MCF 10A (cell line): Measurements from ENCODE around the gene TTC23L. TPM values are rescaled to one million over a fixed set of nuclear protein-coding genes. Genes with fewer than 3 reads are reported as not detected.

Source experiments
- BruUV-seq: library from RNA; stranded (reverse); fragments of 400-500 nt; replicated peaks from 2 replicates; lab custom pipeline; 2021; lab: Mats Ljungman, UMichigan
- CTCF ChIA-PET: fragments of 300-600 bp; sonication (Branson Sonifier 250); formaldehyde crosslinking; extraction: SDS; loops from one replicate; lab custom pipeline; 2021; ENCODE audit warnings: antibody characterized with exemption, inconsistent platforms; lab: Yijun Ruan, JAX
- POLR2A ChIA-PET: fragments of 300-600, 350-650 bp; sonication (Branson Sonifier 250); formaldehyde crosslinking; extraction: SDS; loops from one replicate; lab custom pipeline; 2020; ENCODE audit warnings: antibody characterized with exemption, inconsistent platforms; lab: Yijun Ruan, JAX
- DNase-seq: peaks from one replicate; pipeline ENCODE4 v3.0.0-alpha.2; 2018; ENCODE audit not compliant: unreplicated experiment
- H3K27ac Mint-ChIP-seq: one replicate; pipeline ENCODE4 v1.8.0; 2022; ENCODE audit warnings: mild to moderate bottlenecking, low read depth, mixed read lengths; ENCODE audit not compliant: unreplicated experiment
- H3K27me3 Mint-ChIP-seq: one replicate; pipeline ENCODE4 v1.8.0; 2022; ENCODE audit warnings: mixed read lengths; ENCODE audit not compliant: insufficient read depth, unreplicated experiment
- H3K36me3 Mint-ChIP-seq: one replicate; pipeline ENCODE4 v1.8.0; 2022; ENCODE audit warnings: mild to moderate bottlenecking, moderate library complexity, mixed read lengths; ENCODE audit not compliant: insufficient read depth, unreplicated experiment
- H3K4me1 Mint-ChIP-seq: one replicate; pipeline ENCODE4 v1.8.0; 2022; ENCODE audit warnings: mixed read lengths; ENCODE audit not compliant: insufficient read depth, unreplicated experiment
- H3K4me3 Mint-ChIP-seq: one replicate; pipeline ENCODE4 v1.8.0; 2022; ENCODE audit warnings: mild to moderate bottlenecking, moderate library complexity, mixed read lengths; ENCODE audit not compliant: unreplicated experiment
- H3K9me3 Mint-ChIP-seq: one replicate; pipeline ENCODE4 v1.8.0; 2022; ENCODE audit warnings: mixed read lengths; ENCODE audit not compliant: unreplicated experiment
- intact Hi-C: fragments of 100-400 bp; cut with micrococcal nuclease; formaldehyde crosslinking; loops from 2 replicates; pipeline ENCODE4 v1.14.1; 2022
- total RNA-seq: library from RNA; stranded (reverse); gene quantifications from 2 replicates; pipeline ENCODE4 v1.2.3, GENCODE V29; 2022
- TF ChIP-seq, protein P1 (sequence below): fragments of 200-600 bp; IDR thresholded peaks from one replicate; pipeline ENCODE4 v1.8.0; 2022; ENCODE audit warnings: antibody characterized with exemption, mild to moderate bottlenecking; ENCODE audit not compliant: unreplicated experiment

Gene TTC23L
- total RNA-seq, 1 experiment from 2014 or later: 0.14 TPM

DNA sequence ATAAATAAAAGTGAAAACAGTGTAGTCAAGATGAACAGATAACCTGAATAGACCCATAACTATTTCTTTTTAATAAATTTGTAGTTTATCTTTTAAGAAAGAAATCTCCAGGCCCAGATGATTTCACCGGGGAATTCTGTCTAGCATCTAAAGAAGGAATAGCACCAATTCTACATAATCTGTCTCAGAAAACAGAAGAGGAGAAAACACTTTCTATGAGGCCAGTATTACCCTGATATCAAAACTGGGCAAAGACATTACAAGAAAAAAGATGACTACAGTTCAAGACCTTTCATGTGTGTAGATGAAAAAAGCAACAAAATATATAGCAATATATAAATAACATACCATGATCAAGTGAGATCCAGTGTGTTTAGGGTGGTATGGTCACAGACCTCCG, 31.4 kb downstream of the TTC23L start:
- TF ChIP-seq, protein P1, sequence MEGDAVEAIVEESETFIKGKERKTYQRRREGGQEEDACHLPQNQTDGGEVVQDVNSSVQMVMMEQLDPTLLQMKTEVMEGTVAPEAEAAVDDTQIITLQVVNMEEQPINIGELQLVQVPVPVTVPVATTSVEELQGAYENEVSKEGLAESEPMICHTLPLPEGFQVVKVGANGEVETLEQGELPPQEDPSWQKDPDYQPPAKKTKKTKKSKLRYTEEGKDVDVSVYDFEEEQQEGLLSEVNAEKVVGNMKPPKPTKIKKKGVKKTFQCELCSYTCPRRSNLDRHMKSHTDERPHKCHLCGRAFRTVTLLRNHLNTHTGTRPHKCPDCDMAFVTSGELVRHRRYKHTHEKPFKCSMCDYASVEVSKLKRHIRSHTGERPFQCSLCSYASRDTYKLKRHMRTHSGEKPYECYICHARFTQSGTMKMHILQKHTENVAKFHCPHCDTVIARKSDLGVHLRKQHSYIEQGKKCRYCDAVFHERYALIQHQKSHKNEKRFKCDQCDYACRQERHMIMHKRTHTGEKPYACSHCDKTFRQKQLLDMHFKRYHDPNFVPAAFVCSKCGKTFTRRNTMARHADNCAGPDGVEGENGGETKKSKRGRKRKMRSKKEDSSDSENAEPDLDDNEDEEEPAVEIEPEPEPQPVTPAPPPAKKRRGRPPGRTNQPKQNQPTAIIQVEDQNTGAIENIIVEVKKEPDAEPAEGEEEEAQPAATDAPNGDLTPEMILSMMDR: no peak
- Mint-ChIP-seq H3K4me1 (no peaks in the 10 kb centered on the region), H3K27ac (no peak overlapping the region), H3K36me3 (no peaks in the 10 kb centered on the region), H3K27me3 (no peaks in the 10 kb centered on the region), H3K9me3 (no peaks in the 10 kb centered on the region), H3K4me3 (no peak overlapping the region)
- intact Hi-C loops: no loop called here
- CTCF ChIA-PET: interaction anchor here (1.1 kb wide), 2 partner anchors 333 to 384 kb away, joined by 3 to 8 read pairs; no protein-coding TSS in a partner anchor
- no peak for DNase-seq
- no TSS peak for BruUV-seq
- POLR2A ChIA-PET: no interaction called here

DNA sequence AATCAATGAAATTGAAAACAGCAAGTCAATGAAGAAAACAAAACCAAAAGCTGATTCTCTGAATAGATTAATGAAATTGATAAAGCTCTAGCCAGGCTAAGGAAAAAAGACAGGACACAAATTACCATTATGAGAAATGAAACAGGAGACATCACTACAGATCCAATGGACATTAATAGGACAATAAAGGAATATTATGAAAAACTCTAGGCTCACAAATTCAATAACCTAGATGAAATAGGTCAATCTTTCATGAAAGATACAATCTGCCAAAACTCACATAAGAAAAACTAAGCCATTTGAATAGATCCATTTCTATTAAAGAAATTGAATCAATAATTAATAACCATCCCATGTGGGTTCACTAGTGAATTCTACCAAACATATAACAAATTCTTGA, 37.3 kb downstream of the TTC23L start:
- POLR2A ChIA-PET: interaction anchor here (0.7 to 1.5 kb wide), 2 partner anchors 11 to 340 kb away, joined by 3 to 4 read pairs; no protein-coding TSS in a partner anchor
- H3K4me3 Mint-ChIP-seq: no peak overlapping the region
- no peaks in the 10 kb centered on the region for H3K36me3 Mint-ChIP-seq
- intact Hi-C loops: no loop called here
- H3K4me1 Mint-ChIP-seq: no peaks in the 10 kb centered on the region
- DNase-seq: no peak
- no peaks in the 10 kb centered on the region for H3K9me3 Mint-ChIP-seq
- no peaks in the 10 kb centered on the region for H3K27me3 Mint-ChIP-seq
- no peak overlapping the region for H3K27ac Mint-ChIP-seq
- CTCF ChIA-PET: interaction anchor here (0.8 kb wide), 1 partner anchor 22 kb away, joined by 3 read pairs; no protein-coding TSS in a partner anchor
- BruUV-seq: no TSS peak
- TF ChIP-seq, protein P1: no peak

GRCh38 chr5:34881246-34881645, 42.3 kb downstream of the TTC23L start:
- no peaks in the 10 kb centered on the region for H3K36me3 Mint-ChIP-seq
- H3K27me3 Mint-ChIP-seq: no peaks in the 10 kb centered on the region
- no TSS peak for BruUV-seq
- intact Hi-C loops: no loop called here
- H3K9me3 Mint-ChIP-seq: no peaks in the 10 kb centered on the region
- H3K4me1 Mint-ChIP-seq: no peaks in the 10 kb centered on the region
- no peak for DNase-seq
- ChIA-PET CTCF (interaction anchor here (0.9 to 1.2 kb wide), 4 partner anchors 9 to 395 kb away, joined by 4 to 6 read pairs (median 4); no protein-coding TSS in a partner anchor), POLR2A (interaction anchor here (0.6 kb wide), 1 partner anchor 34 kb away, joined by 4 read pairs; no protein-coding TSS in a partner anchor)
- no peak overlapping the region for H3K27ac Mint-ChIP-seq
- H3K4me3 Mint-ChIP-seq: no peak overlapping the region
- TF ChIP-seq, protein P1: no peak

DNA sequence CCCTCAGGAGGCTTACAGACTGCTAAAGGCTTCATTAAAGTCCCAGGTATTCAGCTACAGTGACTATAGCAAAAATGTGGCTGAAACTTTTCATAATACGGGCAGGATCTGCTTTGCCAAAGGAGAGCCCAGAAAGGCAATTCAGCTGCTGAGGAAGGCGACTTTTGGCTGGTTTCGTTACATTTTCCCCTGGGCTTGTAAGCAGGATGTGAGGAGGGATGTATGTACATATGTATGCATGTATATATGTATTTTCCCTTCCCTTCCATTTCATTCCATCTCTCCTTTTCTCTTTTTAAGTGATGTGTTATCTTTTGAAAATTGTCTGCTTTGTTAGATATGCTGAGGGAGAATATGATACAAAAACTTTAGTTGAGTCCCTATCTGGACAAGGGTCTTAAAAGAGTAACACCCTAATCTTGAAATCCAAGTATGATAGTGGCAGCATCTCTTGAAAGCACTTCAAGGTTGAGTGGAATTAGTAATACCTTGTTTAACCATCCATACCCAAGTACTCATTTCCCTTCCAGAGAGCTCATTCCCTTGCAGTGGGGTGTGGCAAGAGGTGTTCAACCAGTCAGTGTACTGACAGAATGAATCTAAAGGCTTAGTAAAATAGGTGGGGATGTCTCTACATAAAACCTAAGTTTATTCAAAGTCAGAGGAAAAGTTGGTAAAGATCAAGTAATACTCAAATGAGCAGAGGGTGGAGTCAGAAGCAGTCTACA, 47.6 kb downstream of the TTC23L start:
- no peak for DNase-seq
- no peaks in the 10 kb centered on the region for H3K27me3 Mint-ChIP-seq
- POLR2A ChIA-PET: interaction anchor here (0.7 to 1.2 kb wide), 3 partner anchors 26 to 401 kb away, joined by 3 to 4 read pairs (median 3); no protein-coding TSS in a partner anchor
- H3K36me3 Mint-ChIP-seq: peaks cover under 1% of the 10 kb centered on the region
- intact Hi-C loops: no loop called here
- H3K9me3 Mint-ChIP-seq: no peaks in the 10 kb centered on the region
- H3K27ac Mint-ChIP-seq: no peak overlapping the region
- no peaks in the 10 kb centered on the region for H3K4me1 Mint-ChIP-seq
- BruUV-seq: no TSS peak
- TF ChIP-seq, protein P1: no peak
- no peak overlapping the region for H3K4me3 Mint-ChIP-seq
- CTCF ChIA-PET: interaction anchor here (0.6 to 1.9 kb wide), 9 partner anchors 8 to 412 kb away, joined by 3 to 10 read pairs (median 4); no protein-coding TSS in a partner anchor
